ENCODE data around the gene PRR14. TPM values are rescaled to one million over a fixed set of nuclear protein-coding genes. Genes with fewer than 3 reads are reported as not detected.

Gene PRR14
- total RNA-seq, 1 experiment from 2014 or later: 41.4 TPM

DNA sequence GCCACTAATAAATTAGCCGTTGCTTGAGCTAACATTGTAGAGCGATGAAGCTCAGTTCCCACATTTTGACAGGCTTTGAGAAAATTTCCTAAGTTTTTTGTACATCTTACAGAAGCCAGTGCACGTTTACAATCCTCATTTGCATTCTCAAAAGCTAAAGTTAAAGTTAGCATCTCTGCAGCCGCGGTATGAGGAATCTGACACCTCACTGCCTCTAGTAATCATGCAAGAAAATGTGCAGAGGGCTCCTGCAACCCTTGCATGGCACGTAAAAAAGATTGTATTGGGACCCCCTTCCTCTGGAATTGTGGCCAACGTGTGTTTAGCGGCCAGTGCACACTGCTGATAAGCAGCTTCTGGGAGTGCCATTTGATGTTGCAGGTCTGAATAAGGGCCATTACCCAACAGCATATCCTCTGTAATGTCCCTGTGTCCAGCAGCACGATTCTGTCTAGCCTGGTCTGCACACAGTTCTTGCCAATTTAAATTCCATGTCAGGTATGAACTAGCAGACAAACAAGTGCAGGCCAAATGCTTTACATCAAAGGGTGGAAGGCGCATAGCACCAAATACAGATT lies 28.2 kb upstream of the PRR14 start:
- ChIA-PET CTCF (interaction anchor here (0.6 to 1.5 kb wide), 2 partner anchors 11 to 15 kb away, joined by 4 to 5 read pairs; no protein-coding TSS in a partner anchor), POLR2A (no interaction called here)
- H3K36me3 Mint-ChIP-seq (ENCODE audit: insufficient read depth, unreplicated experiment): no peaks in the 10 kb centered on the region
- no peaks in the 10 kb centered on the region for H3K27me3 Mint-ChIP-seq (ENCODE audit: insufficient read depth, unreplicated experiment)
- H3K27ac Mint-ChIP-seq (ENCODE audit: low read depth, unreplicated experiment): no peak overlapping the region
- H3K4me3 Mint-ChIP-seq (ENCODE audit: unreplicated experiment): no peak overlapping the region
- BruUV-seq (replicated peaks): no TSS peak
- TF ChIP-seq CTCF (IDR thresholded peaks at IDR 0.05; ENCODE audit: unreplicated experiment): no peak
- no peak for DNase-seq (ENCODE audit: unreplicated experiment)
- no peaks in the 10 kb centered on the region for H3K4me1 Mint-ChIP-seq (ENCODE audit: insufficient read depth, unreplicated experiment)
- no peaks in the 10 kb centered on the region for H3K9me3 Mint-ChIP-seq (ENCODE audit: unreplicated experiment)
- intact Hi-C loops (cut with micrococcal nuclease): no loop called here

- no peak for TF ChIP-seq CTCF (IDR thresholded peaks at IDR 0.05; ENCODE audit: unreplicated experiment)
- Mint-ChIP-seq H3K4me3 (ENCODE audit: unreplicated experiment) (no peak overlapping the region), H3K36me3 (ENCODE audit: insufficient read depth, unreplicated experiment) (no peaks in the 10 kb centered on the region), H3K27ac (ENCODE audit: low read depth, unreplicated experiment) (no peak overlapping the region), H3K27me3 (ENCODE audit: insufficient read depth, unreplicated experiment) (no peaks in the 10 kb centered on the region), H3K4me1 (ENCODE audit: insufficient read depth, unreplicated experiment) (peaks cover 2% of the 10 kb centered on the region), H3K9me3 (ENCODE audit: unreplicated experiment) (no peaks in the 10 kb centered on the region)
- no TSS peak for BruUV-seq (replicated peaks)
- POLR2A ChIA-PET: no interaction called here
- intact Hi-C loops (cut with micrococcal nuclease): no loop called here
- DNase-seq (ENCODE audit: unreplicated experiment): no peak
- CTCF ChIA-PET: no interaction called here
These were observed 27.1 kb upstream of the PRR14 start for GRCh38 chr16:30623536-30624283.

- Mint-ChIP-seq H3K9me3 (ENCODE audit: unreplicated experiment) (no peaks in the 10 kb centered on the region), H3K4me3 (ENCODE audit: unreplicated experiment) (no peak overlapping the region), H3K4me1 (ENCODE audit: insufficient read depth, unreplicated experiment) (peaks cover 6% of the 10 kb centered on the region), H3K27ac (ENCODE audit: low read depth, unreplicated experiment) (no peak overlapping the region), H3K27me3 (ENCODE audit: insufficient read depth, unreplicated experiment) (no peaks in the 10 kb centered on the region), H3K36me3 (ENCODE audit: insufficient read depth, unreplicated experiment) (no peaks in the 10 kb centered on the region)
- no peak for TF ChIP-seq CTCF (IDR thresholded peaks at IDR 0.05; ENCODE audit: unreplicated experiment)
- no peak for DNase-seq (ENCODE audit: unreplicated experiment)
- intact Hi-C loops (cut with micrococcal nuclease): no loop called here
- no TSS peak for BruUV-seq (replicated peaks)
- ChIA-PET CTCF (interaction anchor here (1.5 to 1.9 kb wide), 4 partner anchors 10 to 91 kb away, joined by 4 to 8 read pairs (median 6); partner anchors contain the start of gene ZNF689), POLR2A (no interaction called here)
These were observed 24.5 kb upstream of the PRR14 start for GRCh38 chr16:30626236-30626635.
